GM23338 (cell line): Measurements from ENCODE around the gene CAMTA1.
"Not testable (repeated sequence)": the region's sequence is repeated elsewhere in the genome, so short reads cannot be mapped to it uniquely, and the experiment has no call there.

Experiments
- CREB1 ChIP-seq: fragments of 250-450 bp; sonication (Bioruptor Pico); IDR thresholded peaks from 2 replicates; pipeline ENCODE4 v1.5.0; 2020; ENCODE audit warnings: low read depth, mild to moderate bottlenecking, moderate library complexity
- CTCF ChIP-seq, 2 experiments: fragments of 200-600 bp in 1 of 2; sonication (generic) in 1 of 2; conservative IDR thresholded peaks; 2 replicates each; pipeline versions ENCODE4 v1.5.1 to v1.6.1; 2016 to 2017; ENCODE audit warnings: antibody characterized with exemption in 2 of 2, low read depth in 2 of 2, mild to moderate bottlenecking in 2 of 2, moderate library complexity in 1 of 2
- EZH2 ChIP-seq: fragments of 200-600 bp; sonication (generic); IDR thresholded peaks from one replicate; pipeline ENCODE4 v1.8.0; 2017; ENCODE audit warnings: antibody characterized with exemption, mild to moderate bottlenecking, low read depth; ENCODE audit not compliant: unreplicated experiment
- EZH2phosphoT487 ChIP-seq: fragments of 200-600 bp; sonication (generic); IDR thresholded peaks from one replicate; pipeline ENCODE4 v1.8.1; 2018; ENCODE audit warnings: antibody characterized with exemption; ENCODE audit not compliant: unreplicated experiment
- NANOG ChIP-seq: IDR thresholded peaks from 2 replicates; pipeline ENCODE4 v1.6.1; 2016; ENCODE audit warnings: antibody characterized with exemption, borderline replicate concordance
- POLR2AphosphoS5 ChIP-seq: IDR thresholded peaks from 2 replicates; pipeline ENCODE4 v1.6.1; 2016; ENCODE audit warnings: antibody characterized with exemption, low read depth
- REST ChIP-seq: IDR thresholded peaks from one replicate; pipeline ENCODE4 v1.6.1; 2018; ENCODE audit warnings: antibody characterized with exemption; ENCODE audit not compliant: unreplicated experiment
- ZNF114 ChIP-seq: fragments of 250-450 bp; sonication (Bioruptor Pico); IDR thresholded peaks from 2 replicates; pipeline ENCODE4 v1.5.0; 2020; ENCODE audit warnings: mild to moderate bottlenecking, moderate library complexity

- not testable (repeated sequence) for TF ChIP-seq EZH2phosphoT487; CTCF (conservative IDR thresholded peaks at IDR 0.05; ENCODE audit: low read depth in 2 of 2); EZH2; REST; POLR2AphosphoS5; ZNF114 (CRISPR knock-in tag); CREB1 (CRISPR knock-in tag); NANOG
These were observed 907.8 kb downstream of the CAMTA1 start for GRCh38 chr1:7693037-7693436.
